HepG2 (cell line): Measurements from ENCODE around the gene CYB5B. TPM values are rescaled to one million over a fixed set of nuclear protein-coding genes. Genes with fewer than 3 reads are reported as not detected.
A peak's percentile ranks its signal among the peaks of the same experiment; 100 is the strongest.

Source experiments
- HNF1A ChIP-seq, 2 experiments: sonication (generic) in 1 of 2; formaldehyde crosslinking in 1 of 2; IDR thresholded peaks; 2 replicates each; pipeline versions ENCODE4 v1.4.0 to v1.6.1; 2016 to 2020; ENCODE audit warnings: borderline replicate concordance in 1 of 2, low read depth in 1 of 2, mild to moderate bottlenecking in 1 of 2, missing genetic modification reagents in 1 of 2
- ISL2 ChIP-seq: sonication (generic); formaldehyde crosslinking; IDR thresholded peaks from 2 replicates; pipeline ENCODE4 v1.5.0; 2020; ENCODE audit warnings: missing genetic modification reagents
- MED1 ChIP-seq: sonication (generic); formaldehyde crosslinking; IDR thresholded peaks from 2 replicates; pipeline ENCODE4 v1.4.0; 2020; ENCODE audit warnings: missing genetic modification reagents
- MED13 ChIP-seq: sonication (generic); formaldehyde crosslinking; IDR thresholded peaks from 2 replicates; pipeline ENCODE4 v1.5.0; 2020; ENCODE audit warnings: missing genetic modification reagents
- MLLT10 ChIP-seq: sonication (generic); formaldehyde crosslinking; IDR thresholded peaks from 2 replicates; pipeline ENCODE4 v1.4.0; 2020; ENCODE audit warnings: missing genetic modification reagents
- NKX3-1 ChIP-seq: sonication (generic); formaldehyde crosslinking; IDR thresholded peaks from 2 replicates; pipeline ENCODE4 v1.5.0; 2020; ENCODE audit warnings: missing genetic modification reagents
- NR2F2 ChIP-seq: IDR thresholded peaks from 2 replicates; pipeline ENCODE4 v1.6.1; 2012; ENCODE audit warnings: low read depth, inconsistent platforms, borderline replicate concordance
- PPARG ChIP-seq: conservative IDR thresholded peaks from 2 replicates; pipeline ENCODE4 v1.6.1; 2016; ENCODE audit warnings: missing biosample characterization, missing genetic modification reagents
- SP2 ChIP-seq: sonication (generic); formaldehyde crosslinking; IDR thresholded peaks from 2 replicates; pipeline ENCODE4 v1.5.1; 2020; ENCODE audit warnings: mild to moderate bottlenecking, missing genetic modification reagents
- ZEB1 ChIP-seq: IDR thresholded peaks from 2 replicates; pipeline ENCODE4 v1.6.1; 2012; ENCODE audit warnings: mild to moderate bottlenecking, low read depth, inconsistent platforms; ENCODE audit not compliant: insufficient replicate concordance
- ZGPAT ChIP-seq: IDR thresholded peaks from 2 replicates; pipeline ENCODE4 v1.6.1; 2016; ENCODE audit warnings: mild to moderate bottlenecking
- ZNF503 ChIP-seq: sonication (generic); formaldehyde crosslinking; IDR thresholded peaks from 2 replicates; pipeline ENCODE4 v1.4.0; 2020; ENCODE audit warnings: missing genetic modification reagents
- ZNF564 ChIP-seq: sonication (generic); formaldehyde crosslinking; IDR thresholded peaks from 2 replicates; pipeline ENCODE4 v1.8.1; 2023; ENCODE audit warnings: mild to moderate bottlenecking, missing genetic modification reagents
- ZNF614 ChIP-seq: IDR thresholded peaks from 2 replicates; pipeline ENCODE4 v1.6.1; 2018; ENCODE audit warnings: missing biosample characterization, missing genetic modification reagents, inconsistent platforms, borderline replicate concordance
- ZNF619 ChIP-seq: sonication (generic); formaldehyde crosslinking; IDR thresholded peaks from 2 replicates; pipeline ENCODE4 v1.4.0; 2020; ENCODE audit warnings: mild to moderate bottlenecking, missing genetic modification reagents
- ZNF770 ChIP-seq: sonication (generic); formaldehyde crosslinking; IDR thresholded peaks from 2 replicates; pipeline ENCODE4 v1.5.0; 2020; ENCODE audit warnings: mild to moderate bottlenecking, missing genetic modification reagents
- ZNF816 ChIP-seq: sonication (generic); formaldehyde crosslinking; IDR thresholded peaks from 2 replicates; pipeline ENCODE4 v1.8.0; 2022; ENCODE audit warnings: missing genetic modification reagents, mild to moderate bottlenecking, borderline replicate concordance
- polyA plus RNA-seq, 8 experiments: library from polyadenylated mRNA; depleted of rRNA in 3 of 8; stranded (reverse) in 7 of 8; unstranded in 1 of 8; fragments of >200 nt; fragmentation: Illumina TruSeq in 4 of 8; extraction: Trizol in 4 of 8; gene quantifications; 2 replicates each; pipeline versions ENCODE4 v1.2.1 to v1.2.3, GENCODE V29; 2011 to 2016; ENCODE audit warnings: low read depth in 4 of 8, missing spikeins in 1 of 8, mixed read lengths in 1 of 8; ENCODE audit not compliant: insufficient read depth in 1 of 8
- total RNA-seq, 5 experiments: library from RNA; depleted of rRNA; stranded (reverse); fragments of >200 nt; fragmentation: Illumina TruSeq; extraction: Trizol; gene quantifications; 2 replicates each; pipeline ENCODE4 v1.2.3, GENCODE V29; 2016; ENCODE audit warnings: low read depth in 1 of 5
- TF ChIP-seq, protein P1 (sequence below): fragments of 450-650 bp; IDR thresholded peaks from 2 replicates; pipeline ENCODE4 v1.6.1; 2017

The CYB5B gene
- total and polyA plus RNA-seq, 2 of the 13 experiments (the other 11 are each of a cell fraction or from before 2014, with no cell fraction given), result 234 to 432 TPM

- TF ChIP-seq ZNF619 (CRISPR knock-in tag) (no peak), ZNF770 (no peak), MLLT10 (CRISPR knock-in tag) (no peak), ZNF503 (CRISPR knock-in tag) (peak; percentile 73; the same call in 1 of the 2 replicates), ZNF816 (CRISPR knock-in tag) (no peak), ISL2 (peak; percentile 62), MED1 (peak; percentile 58), ZNF614 (peak; percentile 38; the same call in 1 of the 2 replicates), NR2F2 (peak; percentile 77; the same call in 1 of the 2 replicates), PPARG (peak; percentile 73; the same call in 1 of the 2 replicates), SP2 (no peak), ZNF564 (CRISPR knock-in tag) (0 out of 2 replicates have a peak, but pooled peaks have one; percentile 38), MED13 (CRISPR knock-in tag) (peak; percentile 42; the same call in 1 of the 2 replicates), ZGPAT (peak; percentile 74), ZEB1 (peak; percentile 37), HNF1A (IDR thresholded peaks at IDR 0.05; ENCODE audit: low read depth) (peak; percentile 35; the same call in 1 of the 2 replicates), HNF1A (CRISPR knock-in tag; IDR thresholded peaks at IDR 0.05; ENCODE audit: borderline replicate concordance) (peak; percentile 54; the same call in 1 of the 2 replicates), NKX3-1 (0 out of 2 replicates have a peak, but pooled peaks have one; percentile 27)
- TF ChIP-seq, protein P1, sequence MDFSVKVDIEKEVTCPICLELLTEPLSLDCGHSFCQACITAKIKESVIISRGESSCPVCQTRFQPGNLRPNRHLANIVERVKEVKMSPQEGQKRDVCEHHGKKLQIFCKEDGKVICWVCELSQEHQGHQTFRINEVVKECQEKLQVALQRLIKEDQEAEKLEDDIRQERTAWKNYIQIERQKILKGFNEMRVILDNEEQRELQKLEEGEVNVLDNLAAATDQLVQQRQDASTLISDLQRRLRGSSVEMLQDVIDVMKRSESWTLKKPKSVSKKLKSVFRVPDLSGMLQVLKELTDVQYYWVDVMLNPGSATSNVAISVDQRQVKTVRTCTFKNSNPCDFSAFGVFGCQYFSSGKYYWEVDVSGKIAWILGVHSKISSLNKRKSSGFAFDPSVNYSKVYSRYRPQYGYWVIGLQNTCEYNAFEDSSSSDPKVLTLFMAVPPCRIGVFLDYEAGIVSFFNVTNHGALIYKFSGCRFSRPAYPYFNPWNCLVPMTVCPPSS, result no peak
Observed at GRCh38 chr16:69465881-69466280, 41.5 kb downstream of the CYB5B start (continued).
